Measurements from ENCODE around the gene KIAA0930.

KIAA0930 gene

DNA sequence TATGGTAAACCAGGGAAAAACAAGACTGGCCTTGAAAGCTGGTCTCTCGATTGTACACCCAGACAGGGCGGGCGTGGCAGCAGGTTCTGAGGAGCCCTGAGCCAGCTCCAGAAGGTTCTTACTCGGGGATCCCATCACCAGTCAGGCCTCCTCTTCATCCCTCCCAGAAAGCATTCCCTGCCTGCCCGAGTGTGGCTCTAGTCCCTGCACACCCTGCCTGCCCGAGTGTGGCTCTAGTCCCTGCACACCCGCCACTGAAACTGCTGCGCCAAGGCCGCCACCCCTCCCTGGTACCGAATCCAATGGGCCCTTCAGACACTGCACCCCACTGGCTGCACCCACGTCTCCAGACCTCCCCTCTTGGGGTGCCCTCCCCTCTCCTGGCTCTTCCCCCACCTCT, 30.1 kb downstream of the KIAA0930 start:
- H3K4me3 ChIP-seq (ENCODE audit: control insufficient read depth, low read depth, low read length), result no peak overlapping the region
- TF ChIP-seq, protein P1, sequence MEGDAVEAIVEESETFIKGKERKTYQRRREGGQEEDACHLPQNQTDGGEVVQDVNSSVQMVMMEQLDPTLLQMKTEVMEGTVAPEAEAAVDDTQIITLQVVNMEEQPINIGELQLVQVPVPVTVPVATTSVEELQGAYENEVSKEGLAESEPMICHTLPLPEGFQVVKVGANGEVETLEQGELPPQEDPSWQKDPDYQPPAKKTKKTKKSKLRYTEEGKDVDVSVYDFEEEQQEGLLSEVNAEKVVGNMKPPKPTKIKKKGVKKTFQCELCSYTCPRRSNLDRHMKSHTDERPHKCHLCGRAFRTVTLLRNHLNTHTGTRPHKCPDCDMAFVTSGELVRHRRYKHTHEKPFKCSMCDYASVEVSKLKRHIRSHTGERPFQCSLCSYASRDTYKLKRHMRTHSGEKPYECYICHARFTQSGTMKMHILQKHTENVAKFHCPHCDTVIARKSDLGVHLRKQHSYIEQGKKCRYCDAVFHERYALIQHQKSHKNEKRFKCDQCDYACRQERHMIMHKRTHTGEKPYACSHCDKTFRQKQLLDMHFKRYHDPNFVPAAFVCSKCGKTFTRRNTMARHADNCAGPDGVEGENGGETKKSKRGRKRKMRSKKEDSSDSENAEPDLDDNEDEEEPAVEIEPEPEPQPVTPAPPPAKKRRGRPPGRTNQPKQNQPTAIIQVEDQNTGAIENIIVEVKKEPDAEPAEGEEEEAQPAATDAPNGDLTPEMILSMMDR (conservative IDR thresholded peaks at IDR 0.05; ENCODE audit: control insufficient read depth, insufficient read depth, low read depth, low read length), result no peak
- DNase-seq (ENCODE audit: low read depth), result no peak

DNA sequence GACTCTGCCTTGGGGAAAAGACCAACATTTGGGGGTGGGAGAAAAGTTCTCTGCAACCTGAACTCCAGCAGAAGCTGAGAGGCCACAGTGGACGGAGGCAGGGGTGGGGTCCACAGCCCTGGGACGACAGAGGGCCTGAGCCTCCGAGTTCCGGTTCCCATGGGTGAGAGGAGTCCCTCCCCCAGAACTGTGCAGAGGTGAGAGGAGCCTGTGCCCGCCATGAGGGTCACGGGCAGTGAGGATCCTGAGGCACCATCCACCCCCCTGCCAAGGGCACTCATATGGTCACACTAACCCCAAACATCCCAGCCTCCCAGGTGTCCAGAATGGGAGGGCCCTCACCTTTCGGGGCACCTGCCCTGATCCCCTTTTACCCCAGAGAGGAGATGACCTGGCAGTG, 30.5 kb downstream of the KIAA0930 start:
- TF ChIP-seq, protein P1 (conservative IDR thresholded peaks at IDR 0.05; ENCODE audit: control insufficient read depth, insufficient read depth, low read depth, low read length), result no peak
- DNase-seq (ENCODE audit: low read depth), result no peak
- H3K4me3 ChIP-seq (ENCODE audit: control insufficient read depth, low read depth, low read length), result no peak overlapping the region

DNA sequence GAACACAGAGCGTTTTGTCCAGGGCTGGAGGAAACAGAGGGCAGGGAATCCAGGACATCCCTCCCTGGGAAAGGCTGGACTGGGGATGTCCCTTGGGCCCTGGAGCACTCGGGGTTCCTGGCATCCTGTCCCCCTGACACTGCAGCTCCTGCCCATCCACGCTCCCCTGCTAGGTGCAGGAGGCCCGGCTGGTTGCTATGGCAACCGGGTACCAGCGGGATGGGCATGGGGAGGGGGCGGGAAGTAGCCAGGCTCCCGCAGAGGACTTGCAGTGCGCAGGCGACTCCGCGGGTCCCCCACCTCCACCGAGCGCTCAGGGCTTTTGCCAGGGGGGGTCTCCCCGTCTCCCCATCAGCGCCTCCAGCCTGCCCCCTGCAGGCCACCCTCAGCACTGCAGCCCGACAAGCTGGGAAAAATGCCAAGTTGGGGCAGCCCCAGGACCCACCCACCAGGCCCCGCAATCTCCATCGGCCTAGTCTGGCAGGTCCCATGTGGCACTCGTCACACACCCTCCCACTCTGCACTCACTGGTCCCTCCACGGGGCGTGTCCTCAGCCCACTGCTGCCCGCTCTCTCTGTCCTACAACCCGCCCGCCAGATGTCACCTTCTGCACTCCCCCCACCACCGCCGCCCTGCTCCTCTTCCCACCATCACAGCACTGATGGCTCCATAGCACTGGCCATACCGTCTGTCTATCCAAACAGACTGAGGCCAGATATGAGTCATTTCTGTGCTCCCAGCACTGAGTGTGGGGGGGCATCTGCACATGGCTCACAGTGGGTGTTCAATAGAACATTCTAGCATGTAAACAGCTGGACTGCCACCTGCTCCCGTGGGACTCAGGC, 31.5 kb downstream of the KIAA0930 start:
- TF ChIP-seq, protein P1 (conservative IDR thresholded peaks at IDR 0.05; ENCODE audit: control insufficient read depth, insufficient read depth, low read depth, low read length), result peak; percentile 51
- no peak overlapping the region for H3K4me3 ChIP-seq (ENCODE audit: control insufficient read depth, low read depth, low read length)
- peak; percentile 93 for DNase-seq (ENCODE audit: low read depth)

DNA sequence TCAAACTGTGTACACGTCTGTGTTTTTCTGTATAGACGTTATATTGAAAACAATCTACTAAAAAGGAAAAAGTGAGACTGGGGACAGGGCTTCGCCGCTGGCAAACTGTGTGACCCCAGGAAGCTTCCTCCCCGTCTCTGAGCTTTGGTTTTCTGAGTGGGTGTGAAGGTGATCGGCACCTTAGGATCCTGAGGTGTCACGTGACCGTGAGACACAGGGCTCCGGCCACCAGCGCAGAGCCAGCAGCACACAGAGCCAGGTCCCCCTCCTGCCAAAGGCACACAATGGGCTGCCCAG, 32.0 kb downstream of the KIAA0930 start:
- no peak overlapping the region for H3K4me3 ChIP-seq (ENCODE audit: control insufficient read depth, low read depth, low read length)
- TF ChIP-seq, protein P1 (conservative IDR thresholded peaks at IDR 0.05; ENCODE audit: control insufficient read depth, insufficient read depth, low read depth, low read length), result no peak
- DNase-seq (ENCODE audit: low read depth), result no peak

DNA sequence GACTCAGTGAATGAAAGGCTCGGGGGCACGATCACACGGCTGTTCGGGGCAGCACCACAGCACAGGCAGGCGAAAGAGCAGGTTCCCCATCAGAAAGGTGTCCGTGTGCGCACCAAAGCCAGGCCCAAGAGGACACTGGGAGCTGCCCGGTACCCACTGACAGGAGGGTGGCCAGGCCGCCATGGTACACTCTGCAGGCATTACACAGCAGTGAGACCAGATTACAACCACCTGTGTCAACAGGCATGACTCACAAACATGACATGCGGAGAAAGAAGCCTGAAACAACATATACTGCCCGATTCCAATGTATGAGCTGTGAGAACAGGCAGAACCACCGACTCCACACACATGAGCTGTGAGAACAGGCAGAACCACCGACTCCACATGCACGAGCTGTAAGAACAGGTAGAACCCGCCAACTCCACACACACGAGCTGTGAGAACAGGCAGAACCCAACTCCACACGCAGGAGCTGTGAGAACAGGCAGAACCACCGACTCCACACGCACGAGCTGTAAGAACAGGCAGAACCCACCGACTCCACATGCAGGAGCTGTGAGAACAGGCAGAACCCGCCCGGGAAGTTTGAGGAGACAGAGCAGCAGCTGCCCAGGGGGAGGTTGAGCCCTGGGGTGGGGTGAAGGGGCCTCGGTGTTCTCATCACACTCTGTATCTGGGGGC, 32.6 kb downstream of the KIAA0930 start:
- no peak overlapping the region for H3K4me3 ChIP-seq (ENCODE audit: control insufficient read depth, low read depth, low read length)
- peak; percentile 86 for DNase-seq (ENCODE audit: low read depth)
- TF ChIP-seq, protein P1 (conservative IDR thresholded peaks at IDR 0.05; ENCODE audit: control insufficient read depth, insufficient read depth, low read depth, low read length), result no peak

DNA sequence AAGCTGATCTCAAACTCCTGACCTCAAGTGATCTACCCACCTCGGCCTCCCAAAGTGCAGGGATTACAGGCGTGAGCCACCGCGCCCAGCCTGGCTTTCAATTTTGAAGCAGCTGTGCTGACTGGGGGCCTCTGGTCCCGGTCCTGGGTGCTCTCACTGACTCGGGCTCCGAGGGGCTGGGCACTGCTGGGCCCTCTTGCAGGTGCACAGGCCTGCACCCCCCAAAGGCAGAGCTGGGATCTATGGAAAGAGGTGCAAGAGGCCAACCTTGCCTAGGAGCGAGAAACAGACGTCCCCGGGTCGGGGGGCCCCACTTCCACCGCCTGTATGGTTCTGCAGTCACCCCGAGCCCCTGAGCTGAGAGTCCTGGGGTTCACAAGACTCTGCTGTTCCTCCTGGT, 33.2 kb downstream of the KIAA0930 start:
- DNase-seq (ENCODE audit: low read depth), result no peak
- TF ChIP-seq, protein P1 (conservative IDR thresholded peaks at IDR 0.05; ENCODE audit: control insufficient read depth, insufficient read depth, low read depth, low read length), result no peak
- no peak overlapping the region for H3K4me3 ChIP-seq (ENCODE audit: control insufficient read depth, low read depth, low read length)

Data from fibroblast of mammary gland (primary cell).